ENCODE measurements around the gene EEFSEC.

Gene EEFSEC

DNA sequence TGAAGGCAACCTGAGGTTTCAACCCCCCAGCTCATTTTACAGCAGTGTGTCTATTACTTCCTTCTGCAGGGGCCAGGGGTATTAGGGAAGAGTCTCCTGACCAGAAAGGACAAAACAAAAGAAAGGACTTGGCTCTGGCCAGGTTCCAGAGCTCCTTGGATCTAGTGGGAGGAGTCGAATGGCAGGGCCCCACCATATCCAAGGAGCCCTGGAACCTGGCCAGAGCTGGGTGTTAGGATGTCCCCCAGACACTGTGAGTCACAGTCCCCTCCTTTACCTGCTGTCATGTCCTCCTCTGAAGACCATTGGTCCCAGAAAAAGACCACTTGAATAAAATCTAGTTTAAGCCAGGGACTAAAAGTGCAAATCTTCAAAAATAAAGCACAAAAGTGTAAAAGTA is 113.2 kb downstream of the EEFSEC start:
- Histone ChIP-seq H3K27me3 (ENCODE audit: insufficient read depth, poor library complexity, severe bottlenecking) (no peaks in the 10 kb centered on the region), H3K4me3 (replicated peaks; ENCODE audit: insufficient read depth, low read length) (no peak overlapping the region), H3K27ac (replicated peaks) (no peak overlapping the region)
- TF ChIP-seq SPI1 (IDR thresholded peaks at IDR 0.05; ENCODE audit: borderline replicate concordance, low read depth) (no peak), REST (IDR thresholded peaks at IDR 0.05; ENCODE audit: insufficient replicate concordance, low read depth) (no peak), GABPA (IDR thresholded peaks at IDR 0.05; ENCODE audit: low read depth) (no peak), POLR2AphosphoS5 (IDR thresholded peaks at IDR 0.05; ENCODE audit: low read depth) (no peak)
- TF ChIP-seq, protein P1, sequence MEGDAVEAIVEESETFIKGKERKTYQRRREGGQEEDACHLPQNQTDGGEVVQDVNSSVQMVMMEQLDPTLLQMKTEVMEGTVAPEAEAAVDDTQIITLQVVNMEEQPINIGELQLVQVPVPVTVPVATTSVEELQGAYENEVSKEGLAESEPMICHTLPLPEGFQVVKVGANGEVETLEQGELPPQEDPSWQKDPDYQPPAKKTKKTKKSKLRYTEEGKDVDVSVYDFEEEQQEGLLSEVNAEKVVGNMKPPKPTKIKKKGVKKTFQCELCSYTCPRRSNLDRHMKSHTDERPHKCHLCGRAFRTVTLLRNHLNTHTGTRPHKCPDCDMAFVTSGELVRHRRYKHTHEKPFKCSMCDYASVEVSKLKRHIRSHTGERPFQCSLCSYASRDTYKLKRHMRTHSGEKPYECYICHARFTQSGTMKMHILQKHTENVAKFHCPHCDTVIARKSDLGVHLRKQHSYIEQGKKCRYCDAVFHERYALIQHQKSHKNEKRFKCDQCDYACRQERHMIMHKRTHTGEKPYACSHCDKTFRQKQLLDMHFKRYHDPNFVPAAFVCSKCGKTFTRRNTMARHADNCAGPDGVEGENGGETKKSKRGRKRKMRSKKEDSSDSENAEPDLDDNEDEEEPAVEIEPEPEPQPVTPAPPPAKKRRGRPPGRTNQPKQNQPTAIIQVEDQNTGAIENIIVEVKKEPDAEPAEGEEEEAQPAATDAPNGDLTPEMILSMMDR (IDR thresholded peaks at IDR 0.05; ENCODE audit: insufficient read depth, low read length), result no peak
- DNase-seq (ENCODE audit: low read depth in 1 of 2, low spot score in 1 of 2), result no peak

- TF ChIP-seq REST (IDR thresholded peaks at IDR 0.05; ENCODE audit: insufficient replicate concordance, low read depth) (no peak), POLR2AphosphoS5 (IDR thresholded peaks at IDR 0.05; ENCODE audit: low read depth) (no peak), SPI1 (IDR thresholded peaks at IDR 0.05; ENCODE audit: borderline replicate concordance, low read depth) (no peak), GABPA (IDR thresholded peaks at IDR 0.05; ENCODE audit: low read depth) (no peak)
- TF ChIP-seq, protein P1 (IDR thresholded peaks at IDR 0.05; ENCODE audit: insufficient read depth, low read length), result no peak
- H3K27me3 ChIP-seq (ENCODE audit: insufficient read depth, poor library complexity, severe bottlenecking), result no peaks in the 10 kb centered on the region
- no peak overlapping the region for H3K27ac ChIP-seq (replicated peaks)
- no peak overlapping the region for H3K4me3 ChIP-seq (replicated peaks; ENCODE audit: insufficient read depth, low read length)
- DNase-seq (ENCODE audit: low read depth in 1 of 2, low spot score in 1 of 2), result no peak
These were observed 114.3 kb downstream of the EEFSEC start for GRCh38 chr3:128267541-128267940.

- no peak overlapping the region for H3K27ac ChIP-seq (replicated peaks)
- DNase-seq (ENCODE audit: low read depth in 1 of 2, low spot score in 1 of 2), result no peak
- H3K4me3 ChIP-seq (replicated peaks; ENCODE audit: insufficient read depth, low read length), result no peak overlapping the region
- no peak for TF ChIP-seq GABPA (IDR thresholded peaks at IDR 0.05; ENCODE audit: low read depth)
- TF ChIP-seq POLR2AphosphoS5 (IDR thresholded peaks at IDR 0.05; ENCODE audit: low read depth), result no peak
- TF ChIP-seq REST (IDR thresholded peaks at IDR 0.05; ENCODE audit: insufficient replicate concordance, low read depth), result no peak
- no peak for TF ChIP-seq SPI1 (IDR thresholded peaks at IDR 0.05; ENCODE audit: borderline replicate concordance, low read depth)
- TF ChIP-seq, protein P1 (IDR thresholded peaks at IDR 0.05; ENCODE audit: insufficient read depth, low read length), result no peak
- H3K27me3 ChIP-seq (ENCODE audit: insufficient read depth, poor library complexity, severe bottlenecking), result no peaks in the 10 kb centered on the region
These were observed 115.9 kb downstream of the EEFSEC start for GRCh38 chr3:128269006-128269775.

Measured in HL-60 (cell line).